Fibroblast of lung (primary cell): ENCODE results near the gene CLCA4.

ENCODE experiments used
- CTCF ChIP-seq, 2 donors: IDR thresholded peaks in 1 of 2; conservative IDR thresholded peaks in 1 of 2; 1 replicate in 1 of 2; 2 replicates in 1 of 2; pipeline ENCODE4 v1.5.1; 2011 to 2012; ENCODE audit warnings: low read length in 2 of 2, control low read depth in 1 of 2, inconsistent platforms in 1 of 2, low read depth in 1 of 2, mild to moderate bottlenecking in 1 of 2
- EZH2 ChIP-seq: IDR thresholded peaks from 2 replicates; pipeline ENCODE4 v1.5.1; 2012; ENCODE audit warnings: low read length, control low read depth, mild to moderate bottlenecking; ENCODE audit errors: missing control alignments

- TF ChIP-seq CTCF (conservative IDR thresholded peaks at IDR 0.05 in 1 of 2, IDR thresholded peaks at IDR 0.05 in 1 of 2; ENCODE audit: low read depth in 1 of 2, low read length in 2 of 2) (no peak), EZH2 (no peak)
These were observed 42.8 kb upstream of the CLCA4 start for GRCh38 chr1:86504137-86504479.
